RWPE1 (cell line): ENCODE measurements around the gene AP3B1.
"Not testable (repeated sequence)": the region's sequence is repeated elsewhere in the genome, so short reads cannot be mapped to it uniquely, and the experiment has no call there.

Experiments used
- CTCF ChIA-PET: fragments of 350-600 bp; sonication (Branson Sonifier 250); formaldehyde crosslinking; extraction: SDS; loops from one replicate; lab custom pipeline; 2021; lab: Yijun Ruan, JAX
- POLR2A ChIA-PET: fragments of 400-600 bp; formaldehyde crosslinking; extraction: SDS; loops from one replicate; lab custom pipeline; 2020; ENCODE audit warnings: antibody characterized with exemption; ENCODE audit not compliant: low non-redundant PET; lab: Yijun Ruan, JAX
- DNase-seq: peaks from one replicate; pipeline ENCODE4 v3.0.0; 2012; ENCODE audit warnings: low spot score
- H3K27ac ChIP-seq: fragments of 450-650 bp; 2 replicates; pipeline ENCODE4 v1.5.1; 2017
- CTCF ChIP-seq: fragments of 450-650 bp; conservative IDR thresholded peaks from 2 replicates; pipeline ENCODE4 v1.5.1; 2017; ENCODE audit warnings: low read depth, mild to moderate bottlenecking

Gene AP3B1

DNA sequence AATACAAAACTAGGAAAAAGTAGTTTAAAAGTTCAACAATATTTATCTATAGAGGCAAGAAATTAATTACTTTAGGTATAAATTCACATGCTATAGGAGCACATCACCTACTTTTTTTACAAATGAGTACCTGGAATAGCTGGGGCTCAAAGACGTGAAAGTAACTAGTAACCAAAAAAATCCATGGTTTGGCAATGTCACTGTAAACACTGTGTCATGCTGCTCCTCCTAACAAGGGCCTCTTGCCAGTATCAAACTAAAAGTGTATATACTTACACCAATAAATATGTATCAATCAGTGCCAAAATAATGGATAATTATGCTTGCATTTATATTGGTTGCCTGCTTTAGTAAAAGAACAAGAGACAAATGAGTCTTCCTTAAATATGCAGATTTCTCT, 78.9 kb downstream of the AP3B1 start:
- TF ChIP-seq CTCF: no peak
- no peak overlapping the region for H3K27ac ChIP-seq
- DNase-seq: no peak
- POLR2A ChIA-PET: no interaction called here
- CTCF ChIA-PET: interaction anchor here (0.6 kb wide), 1 partner anchor 81 kb away, joined by 3 read pairs; no protein-coding TSS in a partner anchor

GRCh38 chr5:78213799-78214198, 80.7 kb downstream of the AP3B1 start:
- H3K27ac ChIP-seq: no peak overlapping the region
- no peak for TF ChIP-seq CTCF
- DNase-seq: no peak
- POLR2A ChIA-PET: no interaction called here
- CTCF ChIA-PET: interaction anchor here (0.6 kb wide), 1 partner anchor 8 kb away, joined by 3 read pairs; no protein-coding TSS in a partner anchor

GRCh38 chr5:78211052-78211451, 83.4 kb downstream of the AP3B1 start:
- H3K27ac ChIP-seq: no peak overlapping the region
- ChIA-PET CTCF (no interaction called here), POLR2A (no interaction called here)
- TF ChIP-seq CTCF: no peak
- no peak for DNase-seq

GRCh38 chr5:78204241-78204640, 90.3 kb downstream of the AP3B1 start:
- POLR2A ChIA-PET: no interaction called here
- no peak for TF ChIP-seq CTCF
- no peak for DNase-seq
- no peak overlapping the region for H3K27ac ChIP-seq
- CTCF ChIA-PET: interaction anchor here (0.7 kb wide), 1 partner anchor 412 kb away, joined by 3 read pairs; no protein-coding TSS in a partner anchor

GRCh38 chr5:78203815-78204214, 90.7 kb downstream of the AP3B1 start:
- no peak overlapping the region for H3K27ac ChIP-seq
- CTCF ChIA-PET: interaction anchor here (0.7 kb wide), 1 partner anchor 412 kb away, joined by 3 read pairs; no protein-coding TSS in a partner anchor
- no peak for DNase-seq
- POLR2A ChIA-PET: no interaction called here
- TF ChIP-seq CTCF: no peak

GRCh38 chr5:78190402-78190801, 104.1 kb downstream of the AP3B1 start:
- no peak for TF ChIP-seq CTCF
- CTCF ChIA-PET: no interaction called here
- POLR2A ChIA-PET: no interaction called here
- H3K27ac ChIP-seq: no peak overlapping the region
- DNase-seq: no peak

GRCh38 chr5:78188681-78189080, 105.8 kb downstream of the AP3B1 start:
- CTCF ChIA-PET, DNase-seq, POLR2A ChIA-PET, H3K27ac ChIP-seq: not testable (repeated sequence)
